HG03571 (cell line): Measurements from ENCODE around the gene ZDHHC3.
"Not testable (repeated sequence)": the region's sequence is repeated elsewhere in the genome, so short reads cannot be mapped to it uniquely, and the experiment has no call there.

Experiments
- ATAC-seq: cut with Tn5 transposase; IDR thresholded peaks from one replicate; pipeline ENCODE4 v1.9.1; 2021; ENCODE audit not compliant: unreplicated experiment

ZDHHC3 gene

DNA sequence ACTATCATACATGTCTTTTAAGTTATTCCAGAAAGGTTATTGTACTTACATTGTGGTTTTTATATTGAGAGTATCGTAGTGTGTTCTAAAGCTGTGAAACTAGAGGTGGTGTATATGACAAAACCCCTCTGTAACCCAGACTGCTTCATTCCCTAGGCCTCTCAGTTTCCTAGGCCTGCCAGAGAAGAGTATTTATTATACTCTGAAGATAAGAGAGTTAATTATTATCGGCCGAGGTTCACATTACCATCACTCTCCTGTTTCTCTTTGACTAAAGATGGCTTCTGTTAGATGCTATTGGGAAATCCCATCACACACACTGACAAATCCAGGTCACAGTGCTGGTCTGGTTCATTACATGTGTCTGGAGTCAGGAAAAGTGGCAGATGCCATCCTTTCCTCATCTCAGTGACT lies 20.6 kb upstream of the ZDHHC3 start:
- ATAC-seq, result peak; percentile 65

DNA sequence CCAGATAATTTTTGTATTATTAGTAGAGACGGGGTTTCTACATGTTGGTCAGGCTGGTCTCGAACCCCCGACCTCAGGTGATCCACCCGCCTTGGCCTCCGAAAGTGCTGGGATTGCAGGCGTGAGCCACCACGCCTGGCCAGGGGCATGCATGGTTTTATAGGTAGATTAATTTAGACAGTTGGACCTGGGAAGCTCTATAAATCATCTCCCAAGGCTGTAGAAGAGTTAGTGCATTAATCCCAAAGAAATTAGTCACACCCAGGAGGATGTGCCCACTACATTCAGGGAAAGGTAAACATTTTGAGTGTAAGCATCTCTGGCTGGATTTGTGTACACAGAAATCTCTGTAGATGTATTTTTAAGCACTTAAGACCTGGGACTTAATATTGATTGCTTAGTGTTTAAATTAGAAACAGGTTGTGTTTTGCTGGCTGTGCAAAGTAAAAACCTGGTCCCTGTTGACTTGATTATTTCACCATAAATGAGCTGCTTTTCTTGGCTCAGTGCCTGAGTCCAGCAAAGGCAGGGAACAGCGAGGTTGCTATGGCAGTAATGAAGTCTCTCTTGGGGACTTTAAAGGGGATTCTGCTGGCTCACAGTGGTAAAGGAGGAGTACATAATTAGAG lies 19.3 kb upstream of the ZDHHC3 start:
- no peak for ATAC-seq

DNA sequence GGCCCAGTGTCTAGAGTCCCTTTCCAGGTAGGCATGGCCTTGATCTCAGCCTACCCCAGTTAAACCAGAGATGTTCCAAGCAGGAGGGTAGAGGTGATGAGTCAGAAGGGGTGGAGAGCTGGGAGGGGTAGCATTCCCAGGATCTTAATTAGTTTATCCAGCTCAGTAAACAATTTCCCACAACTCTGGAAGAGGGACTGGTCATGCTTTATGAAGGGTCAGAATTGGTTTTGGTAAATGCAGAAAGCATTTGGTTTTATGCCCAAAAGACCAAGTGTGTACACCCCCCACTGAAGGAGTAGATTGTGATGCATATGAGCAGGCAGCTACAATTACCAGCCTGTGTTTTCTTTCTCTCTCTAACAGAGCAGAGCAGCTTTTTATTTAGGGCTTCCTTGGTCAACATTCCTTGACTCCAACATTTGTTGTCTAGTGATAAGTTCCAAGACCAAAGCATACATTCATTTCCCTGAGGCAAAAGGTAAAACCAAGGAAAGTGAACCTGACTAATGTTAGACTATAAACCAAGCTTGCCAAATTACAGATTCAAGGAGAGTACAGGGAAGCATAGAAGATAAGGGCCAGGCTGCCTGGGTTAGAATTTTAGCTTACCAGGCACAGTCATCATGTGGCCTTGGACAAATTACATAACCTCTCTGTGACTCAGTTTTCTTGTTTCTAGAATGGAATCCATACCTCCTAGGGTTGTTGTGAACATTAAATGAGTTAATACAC lies 17.7 kb upstream of the ZDHHC3 start:
- no peak for ATAC-seq

DNA sequence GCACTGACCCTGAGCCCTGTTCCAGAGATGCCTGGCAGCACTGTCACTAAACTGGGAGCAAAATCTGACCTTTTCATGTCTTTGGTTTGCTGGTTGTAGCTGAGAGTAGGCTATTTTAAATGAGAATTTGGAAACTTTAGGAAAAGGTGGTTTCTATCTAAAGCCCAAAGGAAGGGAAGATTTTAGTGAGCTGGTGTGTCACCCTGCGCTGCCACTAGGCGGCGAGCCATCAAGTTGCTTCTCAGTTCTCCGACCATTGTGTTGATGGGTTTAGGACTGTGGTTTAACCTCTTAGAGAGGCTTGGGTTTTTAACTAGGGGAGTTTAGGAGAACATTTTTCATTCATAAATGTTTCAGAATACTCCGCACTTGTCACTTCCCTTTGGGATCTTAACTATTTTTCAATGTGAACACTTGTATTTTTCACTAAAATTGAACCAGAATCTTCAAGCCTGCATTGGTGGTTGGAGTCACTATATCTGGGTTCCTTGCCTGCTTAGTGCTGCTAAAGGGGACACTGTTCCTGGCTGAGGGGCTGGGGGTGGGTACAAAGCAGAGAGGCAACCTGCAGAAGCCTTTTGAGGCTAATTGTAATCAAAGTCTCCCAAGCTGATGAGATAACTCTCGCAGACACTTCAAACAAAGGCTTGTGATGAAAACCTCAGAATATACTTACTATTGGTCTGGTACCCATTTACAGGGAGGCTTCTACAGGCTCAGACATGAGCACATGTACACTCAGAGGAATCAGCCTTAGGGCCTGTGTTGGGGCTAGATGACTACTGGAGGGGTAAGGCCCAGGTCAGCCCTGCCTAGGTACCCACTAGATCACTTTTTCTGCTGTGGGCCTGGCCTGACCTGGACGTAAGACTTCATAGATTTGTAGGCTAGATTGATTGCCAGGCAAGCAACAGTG lies 16.8 kb upstream of the ZDHHC3 start:
- ATAC-seq, result no peak

DNA sequence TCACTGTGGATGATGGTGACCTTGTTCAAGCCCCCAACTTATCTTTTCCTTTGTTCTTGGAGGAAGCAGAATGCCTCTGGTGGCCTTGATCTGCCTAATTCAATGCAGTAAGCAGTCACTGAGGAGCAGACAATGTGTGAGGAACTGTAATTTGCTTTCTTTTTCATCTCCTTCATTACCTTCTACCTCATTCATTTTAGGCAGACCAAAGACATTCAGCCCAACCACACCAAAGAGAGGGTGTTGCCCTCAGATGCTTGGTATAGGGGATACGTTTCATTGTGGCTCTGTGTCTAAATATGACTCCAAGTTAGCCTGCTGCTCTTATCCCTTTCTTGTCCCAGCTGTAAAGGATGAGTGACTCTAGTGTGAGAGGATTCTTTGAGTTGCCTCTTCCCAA lies 15.4 kb upstream of the ZDHHC3 start:
- ATAC-seq, result no peak

DNA sequence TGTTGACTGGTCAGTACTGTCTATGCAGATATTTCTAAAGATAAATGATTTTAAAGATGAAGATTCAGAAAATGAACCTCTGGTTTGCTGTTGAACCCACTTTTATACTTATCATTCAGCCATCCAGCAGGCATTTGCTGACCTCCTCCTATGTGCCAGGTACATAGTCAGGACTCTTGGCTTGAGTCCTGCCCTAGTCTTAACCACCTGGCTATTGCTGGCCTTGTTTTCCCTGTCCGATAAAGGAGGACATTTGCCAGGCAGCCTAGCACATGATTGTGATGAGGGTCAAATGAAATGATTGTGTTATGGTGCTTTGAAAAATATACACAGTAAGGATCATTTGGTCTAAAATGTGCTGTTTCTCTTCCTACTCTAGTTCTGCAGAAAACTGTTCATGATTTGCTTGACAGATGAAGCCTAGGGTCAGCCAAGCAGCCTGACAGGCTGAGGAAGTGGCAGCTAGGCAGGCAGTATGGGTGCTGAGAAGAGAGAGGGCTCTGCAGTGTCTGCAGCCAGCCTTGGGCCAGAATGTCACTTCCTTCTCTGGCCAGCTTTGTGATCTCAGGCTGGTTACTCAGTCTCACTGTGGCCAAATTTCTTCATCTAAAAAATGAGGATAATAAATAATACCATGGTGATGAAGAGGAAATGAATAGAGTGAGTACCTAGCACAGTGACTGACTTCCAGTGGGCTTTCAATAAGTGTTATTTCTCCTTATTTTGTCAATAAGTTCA lies 13.8 kb upstream of the ZDHHC3 start:
- ATAC-seq, result no peak

DNA sequence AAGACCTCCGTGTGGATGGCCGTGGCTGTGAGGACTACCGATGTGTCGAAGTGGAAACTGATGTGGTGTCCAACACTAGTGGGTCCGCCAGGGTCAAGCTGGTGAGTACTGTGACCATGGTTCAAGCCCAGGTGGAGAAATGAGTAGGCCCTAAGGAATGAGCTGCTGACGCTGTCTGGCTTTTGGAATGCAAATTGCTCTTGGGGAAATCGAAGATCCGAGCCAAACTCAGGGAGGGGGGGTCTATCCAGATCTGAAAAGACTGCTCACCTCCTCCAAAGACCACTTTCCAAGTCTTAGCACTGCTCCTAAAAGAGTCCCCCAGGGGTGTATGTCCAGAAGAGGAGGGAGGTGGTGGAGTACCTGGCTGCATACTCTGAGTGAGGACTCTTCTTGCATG lies 13.2 kb upstream of the ZDHHC3 start:
- ATAC-seq, result no peak

DNA sequence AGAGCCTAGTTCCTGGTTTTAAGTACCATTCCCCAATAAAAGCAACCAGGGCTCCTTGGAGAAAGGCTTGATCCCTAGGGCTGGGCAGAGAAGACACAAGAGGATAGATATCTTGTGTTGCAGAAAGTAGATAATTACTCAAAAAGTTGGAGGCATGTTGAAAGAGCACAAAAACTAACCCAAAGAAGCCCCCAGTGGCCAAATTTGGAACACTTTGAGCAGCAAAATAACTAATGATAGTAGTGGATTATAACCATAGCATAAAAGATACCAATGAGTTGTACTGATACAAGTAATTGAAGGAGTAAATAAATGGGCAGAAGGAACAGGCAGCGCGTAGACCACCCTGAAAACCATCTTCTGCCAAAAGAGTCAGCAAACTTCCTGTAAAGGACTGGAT lies 12.1 kb upstream of the ZDHHC3 start:
- no peak for ATAC-seq

DNA sequence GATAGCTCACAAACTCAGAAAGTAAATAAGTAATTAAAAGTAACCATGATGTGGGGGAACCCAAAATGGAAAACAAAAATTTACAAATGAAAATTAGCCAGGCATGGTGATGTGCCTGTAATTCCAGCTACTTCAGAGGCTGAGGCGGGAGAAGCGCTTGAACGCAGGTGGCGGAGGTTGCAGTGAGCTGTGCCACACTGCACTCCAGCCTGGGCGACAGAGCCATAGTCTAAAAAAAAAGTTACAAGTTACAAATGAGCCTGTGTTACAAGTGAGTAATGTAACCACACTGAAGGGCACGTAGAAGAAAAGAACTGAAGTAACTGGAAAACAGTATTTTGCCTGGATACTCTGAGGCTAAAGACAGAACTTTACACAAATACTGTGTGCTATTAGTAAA lies 11.4 kb upstream of the ZDHHC3 start:
- no peak for ATAC-seq

DNA sequence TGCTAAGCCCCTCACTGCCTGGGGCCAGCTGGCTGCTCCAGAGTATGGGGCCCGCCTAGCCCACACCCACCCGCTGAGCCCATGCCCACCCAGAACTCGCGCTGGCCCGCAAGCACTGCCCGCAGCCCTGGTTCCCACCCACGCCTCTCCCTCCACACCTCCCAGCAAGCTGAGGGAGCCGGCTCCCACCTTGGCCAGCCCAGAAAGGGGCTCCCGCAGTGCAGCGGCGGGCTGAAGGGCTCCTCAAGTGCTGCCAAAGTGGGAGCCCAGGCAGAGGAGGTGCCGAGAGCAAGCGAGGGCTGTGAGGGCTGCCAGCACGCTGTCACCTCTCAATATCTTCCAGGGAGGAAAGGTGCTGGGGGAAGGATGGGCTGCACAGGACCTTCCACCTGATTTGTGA lies 10.4 kb upstream of the ZDHHC3 start:
- ATAC-seq, result not testable (repeated sequence)

DNA sequence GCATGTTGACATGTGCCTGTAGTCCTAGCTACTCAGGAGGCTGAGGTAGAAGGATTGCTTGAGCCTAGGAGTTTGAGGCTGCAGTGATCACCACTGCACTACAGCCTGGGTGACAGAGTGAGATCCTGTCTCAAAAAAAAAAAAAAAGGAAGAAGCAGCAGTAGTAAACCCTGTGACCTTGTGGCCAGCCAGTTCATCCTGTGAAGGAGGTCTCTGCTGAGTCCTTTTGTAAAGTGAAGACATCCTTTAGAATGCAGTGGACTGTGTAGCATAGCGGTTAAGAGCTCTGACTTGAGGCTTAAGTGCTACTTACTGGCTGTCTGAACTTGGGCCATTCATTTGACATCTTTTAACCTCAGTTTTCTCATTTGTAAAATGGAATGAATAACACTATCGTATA lies 8.4 kb upstream of the ZDHHC3 start:
- ATAC-seq, result peak; percentile 66

DNA sequence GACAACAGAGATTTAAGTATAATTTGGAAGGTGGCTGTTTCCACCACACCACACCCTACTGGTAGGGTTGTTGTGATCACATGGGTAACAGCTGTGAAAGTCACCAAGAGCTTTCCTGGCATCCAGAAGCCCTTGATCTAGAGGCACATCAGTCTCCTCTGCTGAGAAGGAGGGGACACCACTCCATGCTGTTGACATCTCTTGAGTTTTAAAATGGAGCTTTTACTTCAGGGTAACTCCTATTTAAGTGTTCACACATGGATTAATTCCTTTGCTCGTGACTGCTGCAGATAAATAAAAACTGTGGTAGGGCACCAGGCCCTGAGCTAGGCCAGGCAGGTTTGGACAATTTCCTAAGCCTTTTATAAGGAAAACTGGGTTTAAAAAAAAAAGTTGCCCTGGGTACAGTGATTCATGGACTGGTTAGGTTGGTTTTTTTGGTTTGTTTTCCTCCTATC lies 7.5 kb upstream of the ZDHHC3 start:
- ATAC-seq, result no peak

DNA sequence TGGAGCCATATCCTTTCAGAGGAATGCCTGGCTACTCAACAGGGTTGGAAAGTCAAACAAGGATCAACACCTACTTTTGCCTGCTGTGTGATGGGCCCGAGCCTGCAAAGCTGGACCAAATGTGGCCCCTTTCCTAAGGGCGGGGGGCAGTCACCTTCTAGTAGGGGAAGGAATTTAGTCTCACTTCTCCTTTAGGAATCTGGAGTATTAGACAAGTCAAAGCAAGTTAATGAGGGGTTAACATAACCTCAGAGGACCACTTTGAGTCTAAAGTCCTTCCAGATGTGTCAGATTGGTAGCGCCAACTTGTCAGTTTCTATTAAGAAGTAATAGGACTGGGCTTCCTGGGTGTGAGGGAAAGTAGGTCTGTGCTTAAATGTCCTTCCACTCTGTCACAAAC lies 6.8 kb upstream of the ZDHHC3 start:
- no peak for ATAC-seq

DNA sequence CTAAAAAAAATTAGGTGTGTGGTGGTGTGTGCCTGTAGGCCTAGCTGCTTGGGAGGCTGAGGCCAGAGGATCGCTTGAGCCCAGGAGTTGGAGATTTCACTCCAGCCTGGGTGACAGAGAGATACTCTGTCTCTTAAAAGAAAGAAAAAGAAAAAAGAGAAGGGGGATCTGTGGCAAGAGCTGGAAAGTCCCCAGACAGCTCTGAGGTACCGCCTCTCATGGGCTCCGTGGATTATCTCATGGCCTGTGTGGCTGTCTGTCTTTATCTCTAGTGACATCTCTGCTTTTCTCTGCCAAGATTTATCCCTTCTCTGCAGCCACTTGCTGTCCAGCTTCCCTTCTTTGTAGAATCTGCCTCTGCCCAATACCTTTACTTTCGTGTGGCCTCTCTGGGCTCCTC lies 5.8 kb upstream of the ZDHHC3 start:
- no peak for ATAC-seq

DNA sequence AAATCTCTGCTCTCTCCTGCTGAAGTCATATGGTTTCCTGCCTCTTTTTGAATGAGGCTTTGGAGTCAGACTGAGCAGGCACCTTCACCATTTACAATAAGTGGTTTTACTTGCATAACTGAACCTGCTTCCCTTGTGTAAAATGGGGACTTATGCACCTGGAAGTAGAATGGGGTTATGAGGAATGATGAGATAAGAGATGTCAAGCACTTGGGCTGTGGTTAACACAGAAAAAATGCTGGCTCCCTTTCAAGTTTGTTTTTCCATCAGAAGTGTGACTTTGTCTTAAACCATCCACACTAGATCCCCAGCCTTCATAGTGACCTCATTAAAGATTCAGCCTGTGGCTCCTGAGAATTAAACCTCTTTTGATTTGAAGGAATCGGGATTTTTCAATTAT lies 5.2 kb upstream of the ZDHHC3 start:
- no peak for ATAC-seq

DNA sequence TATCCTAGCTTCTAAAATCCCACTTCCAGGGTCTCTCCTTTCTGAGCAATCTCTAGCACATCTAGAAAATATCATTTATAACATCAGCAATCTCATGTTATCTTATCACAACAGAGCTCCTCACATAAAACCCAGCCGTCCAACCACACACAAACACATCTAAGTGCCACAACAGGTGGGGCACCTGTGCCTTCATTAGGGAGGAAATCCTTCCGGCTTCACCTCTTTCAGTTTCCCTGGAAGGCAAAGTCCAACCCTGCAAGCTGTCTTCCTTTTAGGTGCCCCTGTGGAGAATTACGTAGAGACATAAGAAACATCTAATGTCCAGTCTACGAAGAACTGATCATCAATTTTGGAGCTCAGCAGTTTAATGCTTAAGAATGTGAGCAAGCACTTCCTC lies 1.6 kb downstream of the ZDHHC3 start:
- no peak for ATAC-seq

DNA sequence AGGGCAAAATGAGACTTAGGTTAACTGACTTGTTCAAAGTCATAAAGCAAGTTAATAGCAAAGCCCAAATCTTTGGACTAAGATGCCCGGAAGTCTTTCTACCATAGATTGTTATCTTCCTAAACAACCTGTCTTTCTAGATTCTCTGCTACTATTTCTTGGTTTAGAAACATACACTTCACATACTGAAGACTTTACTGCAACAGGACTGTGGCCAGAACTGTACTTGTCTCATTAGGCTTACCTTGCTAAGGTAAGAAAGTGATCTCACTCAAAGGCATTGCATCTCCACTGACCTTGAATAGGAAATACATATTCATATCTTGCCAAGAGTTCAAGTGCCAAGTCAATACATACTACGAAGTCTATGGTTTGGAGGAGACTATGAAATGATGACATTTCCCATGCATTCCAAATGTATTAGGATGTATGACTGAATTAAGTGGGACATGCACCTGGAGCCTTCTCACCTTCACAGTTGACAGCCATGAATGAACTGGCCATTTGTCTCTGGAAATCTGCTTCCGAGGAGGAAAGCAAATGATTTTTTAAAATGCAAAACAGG lies 5.0 kb downstream of the ZDHHC3 start:
- ATAC-seq, result no peak

DNA sequence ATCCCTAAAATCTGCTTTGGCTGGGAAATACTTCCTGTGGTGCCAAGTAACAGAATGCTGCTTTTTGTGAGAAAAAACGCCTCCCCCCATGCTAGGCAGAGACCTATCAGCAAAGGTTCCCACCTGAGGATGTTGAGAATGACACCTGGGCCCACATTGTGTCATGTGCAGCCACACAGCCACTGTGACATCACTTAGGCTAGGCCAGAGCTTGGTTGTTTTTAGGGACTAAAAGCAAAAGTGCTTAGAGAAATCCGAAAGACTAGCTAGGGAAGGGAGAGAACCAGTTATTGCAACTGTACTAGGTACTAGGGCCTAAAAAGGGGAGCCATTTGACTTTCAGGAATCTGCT lies 6.2 kb downstream of the ZDHHC3 start:
- ATAC-seq, result no peak

DNA sequence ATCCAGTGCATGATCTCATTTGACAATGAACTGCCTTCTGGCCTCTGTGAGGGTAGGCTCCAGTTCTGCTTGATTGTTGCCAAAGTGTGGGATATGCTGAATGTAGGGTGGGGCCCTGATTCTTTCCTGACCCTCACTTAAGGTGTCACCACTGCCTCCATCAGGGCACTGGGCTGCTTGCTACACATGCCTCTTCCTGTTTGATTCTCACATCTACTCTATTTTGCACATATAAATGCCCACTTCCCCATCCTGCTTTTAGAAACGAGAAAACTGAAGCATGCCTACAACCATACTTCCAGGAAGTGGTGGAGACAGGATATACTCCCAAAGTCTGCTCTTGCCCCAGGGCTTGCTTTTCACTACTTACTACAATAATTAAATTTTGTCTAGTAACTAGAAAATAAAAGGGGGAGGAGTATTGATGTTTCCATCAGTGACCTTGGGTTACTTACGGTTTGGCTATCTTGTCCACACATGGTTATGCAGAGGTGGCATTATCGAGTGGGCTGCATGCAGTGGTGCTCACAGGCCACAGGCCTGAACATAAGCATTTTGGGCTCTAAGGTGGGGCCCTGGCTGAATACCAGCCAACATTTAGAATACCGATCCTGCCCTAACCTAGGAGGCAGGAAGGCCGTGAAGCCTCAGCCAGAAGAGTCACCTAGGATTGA lies 6.7 kb downstream of the ZDHHC3 start:
- ATAC-seq, result no peak

DNA sequence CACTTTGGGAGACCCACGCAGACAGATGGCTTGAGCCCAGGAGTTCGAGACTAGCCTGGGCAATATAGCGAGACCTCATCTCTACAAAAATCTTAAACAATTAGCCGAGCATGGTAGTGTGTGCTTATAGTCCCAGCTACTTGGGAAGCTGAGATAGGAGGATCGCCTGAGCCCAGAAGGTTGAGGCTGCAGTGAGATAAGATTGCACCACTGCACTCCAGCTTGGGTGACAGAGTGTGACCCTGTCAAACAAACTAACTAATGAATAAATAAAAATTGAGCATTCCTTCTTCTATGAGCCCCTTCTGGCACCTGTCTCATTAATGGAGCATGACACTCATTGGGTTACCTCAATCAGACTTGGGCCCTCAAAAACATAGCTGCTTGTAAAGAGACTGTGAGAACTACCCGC lies 7.5 kb downstream of the ZDHHC3 start:
- no peak for ATAC-seq
